Parathyroid adenoma (tissue), 2 donors: Measurements from ENCODE around the gene TPD52L1.

Experiments used
- H2AFZ ChIP-seq: fragments of 300-600 bp; sonication (generic); one replicate; pipeline ENCODE4 v1.7.0; 2017; ENCODE audit warnings: antibody characterized with exemption, mild to moderate bottlenecking
- H3K27ac ChIP-seq: fragments of 300-600 bp; sonication (generic); one replicate; pipeline ENCODE4 v1.7.0; 2017
- H3K27me3 ChIP-seq: fragments of 300-600 bp; sonication (generic); one replicate; pipeline ENCODE4 v1.7.0; 2017; ENCODE audit warnings: low read length; ENCODE audit not compliant: control insufficient read depth, insufficient read depth
- H3K36me3 ChIP-seq: fragments of 300-600 bp; sonication (generic); one replicate; pipeline ENCODE4 v1.7.0; 2017; ENCODE audit warnings: low read length; ENCODE audit not compliant: control insufficient read depth, insufficient read depth
- H3K4me1 ChIP-seq: fragments of 300-600 bp; sonication (generic); one replicate; pipeline ENCODE4 v1.7.0; 2017; ENCODE audit warnings: control low read depth
- H3K4me2 ChIP-seq: fragments of 300-600 bp; sonication (generic); one replicate; pipeline ENCODE4 v1.7.0; 2017; ENCODE audit warnings: low read length
- H3K4me3 ChIP-seq: fragments of 300-600 bp; sonication (generic); one replicate; pipeline ENCODE4 v1.7.0; 2017; ENCODE audit warnings: low read depth, low read length
- H3K79me2 ChIP-seq: fragments of 300-600 bp; sonication (generic); one replicate; pipeline ENCODE4 v1.7.0; 2017; ENCODE audit warnings: control low read depth
- H3K9ac ChIP-seq: fragments of 300-600 bp; sonication (generic); one replicate; pipeline ENCODE4 v1.7.0; 2017; ENCODE audit warnings: mild to moderate bottlenecking
- H3K9me3 ChIP-seq: fragments of 300-600 bp; sonication (generic); one replicate; pipeline ENCODE4 v1.7.0; 2017; ENCODE audit warnings: low read length; ENCODE audit not compliant: control insufficient read depth
- TF ChIP-seq, protein P1 (sequence below): fragments of 300-600 bp; sonication (generic); IDR thresholded peaks from one replicate; pipeline ENCODE4 v1.7.0; 2017; ENCODE audit warnings: antibody characterized with exemption, mild to moderate bottlenecking
- donor health status: primary hyperparathyroidism.

The TPD52L1 gene

DNA sequence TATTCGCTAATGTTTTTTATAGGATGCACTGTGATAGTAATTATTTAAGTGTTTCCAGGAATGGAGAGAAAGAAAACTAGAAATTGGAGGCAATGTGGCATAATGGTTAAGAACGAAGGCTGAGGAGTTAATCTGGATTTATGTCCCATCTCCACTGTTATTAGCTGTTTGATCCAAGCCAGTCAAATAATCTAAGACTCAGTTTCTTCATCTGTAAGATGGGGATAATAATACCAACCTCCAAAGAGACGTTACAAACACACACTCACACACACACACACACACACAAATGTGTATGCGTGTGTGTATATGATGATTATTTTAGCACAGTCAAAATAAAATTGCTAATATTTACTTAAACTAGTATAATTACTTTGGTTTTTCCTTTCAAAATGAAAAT is 36.9 kb upstream of the TPD52L1 start:
- H3K9ac ChIP-seq, result no peak overlapping the region
- H3K27me3 ChIP-seq, result no peaks in the 10 kb centered on the region
- H3K36me3 ChIP-seq, result no peaks in the 10 kb centered on the region
- no peaks in the 10 kb centered on the region for H3K79me2 ChIP-seq
- H3K9me3 ChIP-seq, result no peaks in the 10 kb centered on the region
- H3K4me2 ChIP-seq, result no peak overlapping the region
- TF ChIP-seq, protein P1, sequence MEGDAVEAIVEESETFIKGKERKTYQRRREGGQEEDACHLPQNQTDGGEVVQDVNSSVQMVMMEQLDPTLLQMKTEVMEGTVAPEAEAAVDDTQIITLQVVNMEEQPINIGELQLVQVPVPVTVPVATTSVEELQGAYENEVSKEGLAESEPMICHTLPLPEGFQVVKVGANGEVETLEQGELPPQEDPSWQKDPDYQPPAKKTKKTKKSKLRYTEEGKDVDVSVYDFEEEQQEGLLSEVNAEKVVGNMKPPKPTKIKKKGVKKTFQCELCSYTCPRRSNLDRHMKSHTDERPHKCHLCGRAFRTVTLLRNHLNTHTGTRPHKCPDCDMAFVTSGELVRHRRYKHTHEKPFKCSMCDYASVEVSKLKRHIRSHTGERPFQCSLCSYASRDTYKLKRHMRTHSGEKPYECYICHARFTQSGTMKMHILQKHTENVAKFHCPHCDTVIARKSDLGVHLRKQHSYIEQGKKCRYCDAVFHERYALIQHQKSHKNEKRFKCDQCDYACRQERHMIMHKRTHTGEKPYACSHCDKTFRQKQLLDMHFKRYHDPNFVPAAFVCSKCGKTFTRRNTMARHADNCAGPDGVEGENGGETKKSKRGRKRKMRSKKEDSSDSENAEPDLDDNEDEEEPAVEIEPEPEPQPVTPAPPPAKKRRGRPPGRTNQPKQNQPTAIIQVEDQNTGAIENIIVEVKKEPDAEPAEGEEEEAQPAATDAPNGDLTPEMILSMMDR, result no peak
- H3K4me3 ChIP-seq, result no peak overlapping the region
- H3K4me1 ChIP-seq, result no peaks in the 10 kb centered on the region
- H2AFZ ChIP-seq, result no peak overlapping the region
- no peak overlapping the region for H3K27ac ChIP-seq

DNA sequence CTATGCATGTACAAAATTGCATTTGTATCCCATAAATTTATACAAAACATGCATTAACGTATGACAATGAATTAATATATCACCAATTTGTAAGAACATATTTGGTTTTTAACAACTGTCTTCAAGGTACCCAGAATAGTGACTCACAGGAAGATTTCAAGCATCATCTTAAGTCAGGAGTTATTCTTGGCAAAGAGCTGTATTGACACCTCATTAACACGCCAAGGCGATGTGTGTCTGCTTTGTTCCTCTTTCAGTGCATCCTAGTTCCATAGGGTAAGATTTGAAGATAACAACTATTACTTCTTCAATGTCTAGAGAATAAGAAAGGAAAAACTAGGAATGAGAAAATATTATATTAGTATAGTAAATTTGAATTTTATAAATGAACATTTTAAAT is 35.8 kb upstream of the TPD52L1 start:
- Histone ChIP-seq H3K9ac (no peak overlapping the region), H3K79me2 (no peaks in the 10 kb centered on the region), H3K4me3 (no peak overlapping the region), H3K27ac (no peak overlapping the region), H3K4me1 (no peaks in the 10 kb centered on the region), H3K36me3 (no peaks in the 10 kb centered on the region), H3K27me3 (no peaks in the 10 kb centered on the region), H2AFZ (no peak overlapping the region), H3K9me3 (no peaks in the 10 kb centered on the region), H3K4me2 (no peak overlapping the region)
- TF ChIP-seq, protein P1, result no peak

DNA sequence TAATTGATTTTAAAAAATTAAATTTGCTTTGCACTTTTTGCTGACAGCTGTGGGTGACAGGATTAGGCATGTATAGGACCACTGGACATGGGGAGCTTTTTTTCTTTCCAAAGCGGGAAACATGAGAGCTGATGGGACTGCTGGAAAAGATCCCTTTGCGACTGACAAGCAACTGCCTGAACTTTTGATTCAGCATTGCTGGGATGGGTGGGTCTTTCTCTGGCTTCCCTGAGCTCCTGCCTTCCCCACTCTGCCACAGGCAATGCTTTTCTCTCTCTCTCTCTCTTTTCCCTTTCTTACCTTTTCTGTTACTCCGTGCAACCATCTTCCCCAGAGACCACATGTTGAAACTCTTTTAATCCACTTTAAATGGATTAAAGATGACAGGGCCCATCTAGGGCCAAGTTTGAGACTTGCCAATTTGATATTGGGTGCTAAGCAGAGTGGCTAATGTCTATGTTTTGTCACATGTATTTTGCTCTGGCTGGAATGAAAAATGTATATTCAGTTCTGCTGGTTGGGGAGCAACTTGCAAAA is 33.5 kb upstream of the TPD52L1 start:
- Histone ChIP-seq H3K4me1 (no peaks in the 10 kb centered on the region), H2AFZ (no peak overlapping the region), H3K27me3 (no peaks in the 10 kb centered on the region), H3K9me3 (no peaks in the 10 kb centered on the region), H3K4me3 (no peak overlapping the region), H3K4me2 (no peak overlapping the region), H3K36me3 (no peaks in the 10 kb centered on the region), H3K27ac (no peak overlapping the region), H3K79me2 (no peaks in the 10 kb centered on the region), H3K9ac (no peak overlapping the region)
- TF ChIP-seq, protein P1, result no peak

DNA sequence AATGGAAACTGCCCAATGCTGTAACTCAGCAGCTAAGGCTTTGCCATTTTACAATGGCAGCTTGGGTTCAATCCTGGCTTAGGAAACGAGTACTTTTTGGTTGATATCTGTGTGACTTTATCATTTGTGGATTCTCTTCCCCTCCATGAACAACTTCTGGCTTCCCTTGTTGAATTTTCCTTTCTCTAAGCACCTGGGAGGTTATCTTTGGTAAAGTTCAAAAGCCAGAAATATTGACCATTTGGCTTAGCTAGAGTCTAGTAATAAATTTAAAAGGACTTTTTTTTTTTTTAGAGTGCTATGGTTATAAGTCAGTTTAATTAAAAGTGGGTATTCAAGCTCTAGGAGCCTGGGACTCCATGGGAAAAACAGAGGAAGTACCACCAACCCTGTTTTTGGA is 31.7 kb upstream of the TPD52L1 start:
- H3K4me3 ChIP-seq, result no peak overlapping the region
- no peaks in the 10 kb centered on the region for H3K27me3 ChIP-seq
- no peaks in the 10 kb centered on the region for H3K4me1 ChIP-seq
- H3K9ac ChIP-seq, result no peak overlapping the region
- H2AFZ ChIP-seq, result no peak overlapping the region
- no peaks in the 10 kb centered on the region for H3K79me2 ChIP-seq
- H3K4me2 ChIP-seq, result no peak overlapping the region
- no peak overlapping the region for H3K27ac ChIP-seq
- H3K9me3 ChIP-seq, result no peaks in the 10 kb centered on the region
- TF ChIP-seq, protein P1, result no peak
- H3K36me3 ChIP-seq, result no peaks in the 10 kb centered on the region

DNA sequence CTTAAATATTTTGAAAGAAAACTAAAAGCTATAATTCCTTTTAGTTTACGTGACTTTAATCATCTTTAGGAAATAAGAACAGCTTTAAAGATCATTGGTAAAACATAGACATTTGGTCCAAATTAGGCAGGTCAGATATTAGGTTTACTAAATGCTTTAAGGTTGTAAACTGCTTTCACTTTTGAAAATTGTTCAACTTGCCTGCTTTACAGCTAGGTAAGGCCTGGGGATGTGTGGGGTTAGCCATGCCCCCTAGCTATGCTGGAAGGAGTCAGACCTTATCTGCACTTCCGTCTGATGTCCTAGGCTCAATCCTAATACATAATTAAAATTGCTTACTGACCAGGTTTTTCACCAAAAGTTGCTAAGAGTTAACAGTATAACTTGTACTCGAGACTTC is 30.5 kb upstream of the TPD52L1 start:
- Histone ChIP-seq H3K36me3 (no peaks in the 10 kb centered on the region), H3K27ac (no peak overlapping the region), H3K4me3 (no peak overlapping the region), H3K79me2 (no peaks in the 10 kb centered on the region), H3K9me3 (no peaks in the 10 kb centered on the region), H3K4me2 (no peak overlapping the region), H3K9ac (no peak overlapping the region), H3K4me1 (no peaks in the 10 kb centered on the region), H3K27me3 (no peaks in the 10 kb centered on the region), H2AFZ (no peak overlapping the region)
- TF ChIP-seq, protein P1, result no peak
